ENCODE data around the gene CAMKV. TPM values are rescaled to one million over a fixed set of nuclear protein-coding genes. Genes with fewer than 3 reads are reported as not detected.

CAMKV gene
- total and polyA plus RNA-seq, 7 donors: 0.09 TPM; not detected in 6

GRCh38 chr3:49896345-49896744 lies 26.6 kb upstream of the CAMKV start:
- H3K9me3 ChIP-seq: no peaks in the 10 kb centered on the region
- intact Hi-C loops (cut with DNase I): no loop called here
- no peak overlapping the region for H3K27ac ChIP-seq
- no peak for TF ChIP-seq CTCF (IDR thresholded peaks at IDR 0.05)
- no peaks in the 10 kb centered on the region for H3K36me3 ChIP-seq (ENCODE audit: insufficient read depth in 1 of 2, low read depth in 1 of 2)
- 49 to 63% (median 57%) methylated on average over 5 of the region's 5 CpGs for WGBS, 3 donors
- H3K4me3 ChIP-seq: no peak overlapping the region
- ATAC-seq: no peak
- H3K4me1 ChIP-seq: peaks cover 5% of the 10 kb centered on the region
- no peaks in the 10 kb centered on the region for H3K27me3 ChIP-seq (ENCODE audit: insufficient read depth in 3 of 3, low read length in 2 of 3)
- DNase-seq: no peak

DNA sequence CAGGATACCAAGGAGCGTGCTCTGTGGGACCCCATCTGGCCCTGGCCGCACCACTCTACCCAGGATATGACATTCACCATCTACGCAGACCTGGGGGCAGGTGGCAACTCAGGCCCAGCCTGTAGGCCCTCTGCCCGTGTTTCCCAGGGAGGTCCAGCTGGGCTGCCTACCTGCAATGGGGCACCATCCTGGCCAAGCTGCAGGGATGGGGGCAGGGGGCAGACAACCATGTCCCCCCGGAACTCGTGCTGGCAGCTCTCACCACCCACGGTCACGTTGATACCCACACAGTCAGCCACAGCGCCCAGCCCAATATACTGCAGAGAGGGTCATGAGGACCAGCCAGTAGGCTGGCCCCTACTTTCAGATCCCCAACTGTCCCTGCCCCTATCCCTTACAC lies 26.1 kb upstream of the CAMKV start:
- no peak for ATAC-seq
- H3K27me3 ChIP-seq (ENCODE audit: insufficient read depth in 3 of 3, low read length in 2 of 3): no peaks in the 10 kb centered on the region
- H3K9me3 ChIP-seq: no peaks in the 10 kb centered on the region
- DNase-seq: no peak
- no peaks in the 10 kb centered on the region for H3K36me3 ChIP-seq (ENCODE audit: insufficient read depth in 1 of 2, low read depth in 1 of 2)
- no peak overlapping the region for H3K27ac ChIP-seq
- intact Hi-C loops (cut with DNase I): no loop called here
- no peak for TF ChIP-seq CTCF (IDR thresholded peaks at IDR 0.05)
- 97 to 100% (median 98%) methylated on average over 9 of the region's 9 CpGs for WGBS, 3 donors
- H3K4me3 ChIP-seq: no peak overlapping the region
- peaks cover 4% of the 10 kb centered on the region for H3K4me1 ChIP-seq

DNA sequence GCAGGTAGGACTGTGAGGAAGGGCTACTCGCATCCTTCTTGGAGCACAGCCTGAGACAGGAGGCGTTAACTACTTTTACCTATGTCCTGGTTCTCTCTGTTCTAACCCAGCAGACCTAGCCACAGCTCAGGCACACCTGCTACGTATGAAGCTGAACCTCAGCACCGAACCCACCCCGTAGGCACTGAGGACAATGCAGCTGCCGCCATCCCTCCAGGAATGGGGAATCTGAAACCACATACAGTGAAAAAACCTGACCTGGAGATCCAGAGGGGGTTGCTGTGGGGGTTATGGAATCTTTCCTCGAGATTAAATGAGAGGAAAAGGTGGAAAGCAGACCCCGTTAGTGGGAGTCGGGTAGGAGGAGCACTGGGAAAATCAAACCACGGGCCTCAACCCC lies 19.6 kb upstream of the CAMKV start:
- H3K4me1 ChIP-seq: no peaks in the 10 kb centered on the region
- TF ChIP-seq CTCF (IDR thresholded peaks at IDR 0.05): no peak
- H3K27ac ChIP-seq: no peak overlapping the region
- 56 to 61% (median 57%) methylated on average over 10 of the region's 10 CpGs for WGBS, 3 donors
- H3K4me3 ChIP-seq: no peak overlapping the region
- no peak for DNase-seq
- no peaks in the 10 kb centered on the region for H3K9me3 ChIP-seq
- H3K27me3 ChIP-seq (ENCODE audit: insufficient read depth in 3 of 3, low read length in 2 of 3): no peaks in the 10 kb centered on the region
- intact Hi-C loops (cut with DNase I): no loop called here
- H3K36me3 ChIP-seq (ENCODE audit: insufficient read depth in 1 of 2, low read depth in 1 of 2): no peaks in the 10 kb centered on the region
- no peak for ATAC-seq

GRCh38 chr3:49886922-49887265 lies 17.2 kb upstream of the CAMKV start:
- no peak for DNase-seq
- Histone ChIP-seq H3K27me3 (ENCODE audit: insufficient read depth in 3 of 3, low read length in 2 of 3) (no peaks in the 10 kb centered on the region), H3K27ac (no peak overlapping the region), H3K36me3 (ENCODE audit: insufficient read depth in 1 of 2, low read depth in 1 of 2) (no peaks in the 10 kb centered on the region), H3K4me3 (no peak overlapping the region), H3K9me3 (no peaks in the 10 kb centered on the region), H3K4me1 (peaks cover 6% of the 10 kb centered on the region)
- TF ChIP-seq CTCF (IDR thresholded peaks at IDR 0.05): no peak
- intact Hi-C loops (cut with DNase I): no loop called here
- ATAC-seq: no peak

DNA sequence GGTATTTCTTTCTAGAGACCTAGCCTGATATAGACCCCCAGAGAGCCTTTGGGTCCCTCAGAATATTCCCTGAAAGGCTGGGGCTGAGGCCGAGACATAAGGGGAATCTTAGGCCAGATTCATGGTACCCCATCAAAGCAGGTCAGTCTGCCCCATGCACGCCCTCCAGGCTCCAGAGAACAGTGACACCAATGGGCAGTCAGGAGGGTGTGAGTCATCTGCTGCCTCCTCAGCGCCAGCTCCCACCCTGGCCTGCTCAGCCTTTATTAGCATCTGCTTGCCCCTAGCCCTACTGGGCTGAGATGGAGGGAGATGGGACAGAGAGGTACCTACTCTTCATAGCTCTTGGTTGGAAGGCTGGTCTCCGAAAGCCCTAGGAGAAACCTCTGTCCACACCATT lies 14.3 kb upstream of the CAMKV start:
- Histone ChIP-seq H3K27me3 (ENCODE audit: insufficient read depth in 3 of 3, low read length in 2 of 3) (no peaks in the 10 kb centered on the region), H3K4me3 (no peak overlapping the region), H3K4me1 (peaks cover 18% of the 10 kb centered on the region), H3K36me3 (ENCODE audit: insufficient read depth in 1 of 2, low read depth in 1 of 2) (no peaks in the 10 kb centered on the region), H3K27ac (no peak overlapping the region), H3K9me3 (no peaks in the 10 kb centered on the region)
- WGBS, 3 donors: 89 to 93% (median 93%) methylated on average over 4 of the region's 4 CpGs
- intact Hi-C loops (cut with DNase I): no loop called here
- TF ChIP-seq CTCF (IDR thresholded peaks at IDR 0.05): no peak
- no peak for DNase-seq
- ATAC-seq: no peak
